Mesendoderm (in vitro differentiated cells): ENCODE data around the gene ATPAF1.
"Not testable (repeated sequence)": the region's sequence is repeated elsewhere in the genome, so short reads cannot be mapped to it uniquely, and the experiment has no call there.

ENCODE experiments used
- DNase-seq: peaks from one replicate; pipeline ENCODE4 v3.0.0; 2013
- H2AK5ac ChIP-seq: 2 replicates; pipeline ENCODE4 v1.6.1; 2013; ENCODE audit warnings: low read length, inconsistent platforms
- H2BK120ac ChIP-seq: 2 replicates; pipeline ENCODE4 v1.6.1; 2013; ENCODE audit warnings: low read depth, mild to moderate bottlenecking, low read length, moderate library complexity, mixed read lengths
- H2BK15ac ChIP-seq: replicated peaks from 2 replicates; pipeline ENCODE4 v1.6.1; 2013; ENCODE audit warnings: low read depth, mild to moderate bottlenecking, moderate library complexity
- H2BK5ac ChIP-seq: 2 replicates; pipeline ENCODE4 v1.6.1; 2013; ENCODE audit warnings: low read length, inconsistent platforms
- H3K18ac ChIP-seq: 2 replicates; pipeline ENCODE4 v1.6.1; 2013; ENCODE audit warnings: mild to moderate bottlenecking, low read length, mixed read lengths
- H3K23ac ChIP-seq: one replicate; pipeline ENCODE4 v1.6.1; 2013; ENCODE audit warnings: low read length
- H3K27ac ChIP-seq: 2 replicates; pipeline ENCODE4 v1.5.1; 2013; ENCODE audit warnings: low read depth, mild to moderate bottlenecking, inconsistent platforms, low read length, moderate library complexity
- H3K27me3 ChIP-seq: 2 replicates; pipeline ENCODE4 v1.6.1; 2013; ENCODE audit warnings: low read length, control low read depth, mild to moderate bottlenecking, inconsistent platforms; ENCODE audit not compliant: insufficient read depth, poor library complexity
- H3K36me3 ChIP-seq: 2 replicates; pipeline ENCODE4 v1.6.1; 2013; ENCODE audit warnings: low read length, inconsistent platforms; ENCODE audit not compliant: control insufficient read depth, insufficient read depth
- H3K4ac ChIP-seq: one replicate; pipeline ENCODE4 v1.6.1; 2013; ENCODE audit warnings: low read depth, mild to moderate bottlenecking, low read length, moderate library complexity
- H3K4me1 ChIP-seq: 2 replicates; pipeline ENCODE4 v1.6.1; 2013; ENCODE audit warnings: low read depth, low read length, inconsistent platforms; ENCODE audit not compliant: control insufficient read depth
- H3K4me2 ChIP-seq: 2 replicates; pipeline ENCODE4 v1.6.1; 2013; ENCODE audit warnings: low read length
- H3K4me3 ChIP-seq: 2 replicates; pipeline ENCODE4 v1.5.1; 2013; ENCODE audit warnings: mild to moderate bottlenecking, low read length
- H3K56ac ChIP-seq: one replicate; pipeline ENCODE4 v1.6.1; 2013; ENCODE audit warnings: low read length
- H3K79me1 ChIP-seq: 2 replicates; pipeline ENCODE4 v1.6.1; 2013; ENCODE audit warnings: low read length, inconsistent platforms
- H3K79me2 ChIP-seq: 2 replicates; pipeline ENCODE4 v1.6.1; 2013; ENCODE audit warnings: mild to moderate bottlenecking, low read length; ENCODE audit not compliant: control insufficient read depth, insufficient read depth
- H3K9ac ChIP-seq: 2 replicates; pipeline ENCODE4 v1.6.1; 2013; ENCODE audit warnings: low read length, inconsistent platforms
- H4K5ac ChIP-seq: one replicate; pipeline ENCODE4 v1.6.1; 2013; ENCODE audit warnings: low read length
- H4K8ac ChIP-seq: one replicate; pipeline ENCODE4 v1.6.1; 2013; ENCODE audit warnings: low read depth, mild to moderate bottlenecking, control low read depth, low read length, moderate library complexity
- WGBS: extraction: QIAGEN DNeasy Blood & Tissue Kit; methylation state at CpG from one replicate; pipeline ENCODE4 v1.1.7; 2013; ENCODE audit warnings: low lambda C conversion rate, missing lambda C conversion rate; ENCODE audit not compliant: insufficient coverage; ENCODE audit errors: extremely low coverage; 5-methylcytosine and 5-hydroxymethylcytosine counted together

ATPAF1 gene

GRCh38 chr1:46659307-46659870 lies 8.8 kb downstream of the ATPAF1 start:
- no peak for DNase-seq
- Histone ChIP-seq H3K27ac (no peak overlapping the region), H4K5ac (no peak overlapping the region), H3K9ac (no peak overlapping the region), H3K36me3 (no peaks in the 10 kb centered on the region), H2AK5ac (no peak overlapping the region), H2BK15ac (no peak overlapping the region), H3K23ac (no peak overlapping the region), H2BK120ac (no peak overlapping the region), H3K79me1 (no peaks in the 10 kb centered on the region), H3K18ac (no peak overlapping the region), H3K27me3 (no peaks in the 10 kb centered on the region), H3K56ac (no peak overlapping the region), H3K79me2 (no peaks in the 10 kb centered on the region), H2BK5ac (no peak overlapping the region), H3K4ac (no peak overlapping the region), H3K4me2 (no peak overlapping the region), H3K4me3 (no peak overlapping the region), H3K4me1 (no peaks in the 10 kb centered on the region), H4K8ac (no peak overlapping the region)
- WGBS = no CpG with 5 or more reads among the region's 2 CpGs

- no peaks in the 10 kb centered on the region for H3K79me2 ChIP-seq
- H2BK120ac ChIP-seq = no peak overlapping the region
- H3K56ac ChIP-seq = no peak overlapping the region
- DNase-seq = no peak
- no peak overlapping the region for H2BK5ac ChIP-seq
- no peak overlapping the region for H3K9ac ChIP-seq
- no peak overlapping the region for H2AK5ac ChIP-seq
- no CpG with 5 or more reads among the region's 1 CpG for WGBS
- H3K18ac ChIP-seq = no peak overlapping the region
- H3K4me3 ChIP-seq = no peak overlapping the region
- no peak overlapping the region for H4K8ac ChIP-seq
- H3K36me3 ChIP-seq = no peaks in the 10 kb centered on the region
- no peaks in the 10 kb centered on the region for H3K79me1 ChIP-seq
- H2BK15ac ChIP-seq = no peak overlapping the region
- H3K27ac ChIP-seq = no peak overlapping the region
- no peaks in the 10 kb centered on the region for H3K4me1 ChIP-seq
- no peak overlapping the region for H3K4ac ChIP-seq
- H4K5ac ChIP-seq = no peak overlapping the region
- H3K27me3 ChIP-seq = no peaks in the 10 kb centered on the region
- H3K23ac ChIP-seq = no peak overlapping the region
- H3K4me2 ChIP-seq = no peak overlapping the region
Measured at GRCh38 chr1:46657775-46658174, 10.4 kb downstream of the ATPAF1 start.

- H3K27me3 ChIP-seq = no peaks in the 10 kb centered on the region
- H4K5ac ChIP-seq = no peak overlapping the region
- no peak overlapping the region for H2BK120ac ChIP-seq
- no peak overlapping the region for H3K4ac ChIP-seq
- no peak overlapping the region for H2BK15ac ChIP-seq
- H3K56ac ChIP-seq = no peak overlapping the region
- no peaks in the 10 kb centered on the region for H3K4me1 ChIP-seq
- no peaks in the 10 kb centered on the region for H3K36me3 ChIP-seq
- no peak overlapping the region for H3K27ac ChIP-seq
- H2BK5ac ChIP-seq = no peak overlapping the region
- no peak overlapping the region for H3K4me2 ChIP-seq
- no peak overlapping the region for H3K4me3 ChIP-seq
- no peak for DNase-seq
- no peak overlapping the region for H3K23ac ChIP-seq
- WGBS = no CpG with 5 or more reads among the region's 2 CpGs
- H3K9ac ChIP-seq = no peak overlapping the region
- no peaks in the 10 kb centered on the region for H3K79me1 ChIP-seq
- no peak overlapping the region for H2AK5ac ChIP-seq
- no peak overlapping the region for H3K18ac ChIP-seq
- H3K79me2 ChIP-seq = no peaks in the 10 kb centered on the region
- H4K8ac ChIP-seq = no peak overlapping the region
Measured at GRCh38 chr1:46656643-46657042, 11.5 kb downstream of the ATPAF1 start.

- Histone ChIP-seq H3K4ac (no peak overlapping the region), H3K79me2 (no peaks in the 10 kb centered on the region), H3K9ac (no peak overlapping the region), H3K18ac (no peak overlapping the region), H2BK15ac (no peak overlapping the region), H3K27ac (no peak overlapping the region), H3K56ac (no peak overlapping the region), H4K8ac (no peak overlapping the region), H3K4me1 (no peaks in the 10 kb centered on the region), H3K4me2 (no peak overlapping the region), H3K27me3 (no peaks in the 10 kb centered on the region), H3K36me3 (no peaks in the 10 kb centered on the region), H3K23ac (no peak overlapping the region), H2BK5ac (no peak overlapping the region), H3K4me3 (no peak overlapping the region), H4K5ac (no peak overlapping the region), H3K79me1 (no peaks in the 10 kb centered on the region), H2AK5ac (no peak overlapping the region), H2BK120ac (no peak overlapping the region)
- DNase-seq = no peak
Measured at GRCh38 chr1:46655848-46656247, 12.3 kb downstream of the ATPAF1 start.

GRCh38 chr1:46654698-46655097 lies 13.5 kb downstream of the ATPAF1 start:
- H3K79me2 ChIP-seq, H2AK5ac ChIP-seq, H4K5ac ChIP-seq, H3K27ac ChIP-seq, DNase-seq, H3K4me1 ChIP-seq, H4K8ac ChIP-seq, H2BK5ac ChIP-seq, H3K79me1 ChIP-seq, H2BK120ac ChIP-seq, H3K4me3 ChIP-seq, H3K36me3 ChIP-seq, H3K4ac ChIP-seq, H3K4me2 ChIP-seq, H3K9ac ChIP-seq, H3K56ac ChIP-seq, H3K23ac ChIP-seq, H3K27me3 ChIP-seq, H3K18ac ChIP-seq, H2BK15ac ChIP-seq: not testable (repeated sequence)
- no CpG with 5 or more reads among the region's 2 CpGs for WGBS

DNA sequence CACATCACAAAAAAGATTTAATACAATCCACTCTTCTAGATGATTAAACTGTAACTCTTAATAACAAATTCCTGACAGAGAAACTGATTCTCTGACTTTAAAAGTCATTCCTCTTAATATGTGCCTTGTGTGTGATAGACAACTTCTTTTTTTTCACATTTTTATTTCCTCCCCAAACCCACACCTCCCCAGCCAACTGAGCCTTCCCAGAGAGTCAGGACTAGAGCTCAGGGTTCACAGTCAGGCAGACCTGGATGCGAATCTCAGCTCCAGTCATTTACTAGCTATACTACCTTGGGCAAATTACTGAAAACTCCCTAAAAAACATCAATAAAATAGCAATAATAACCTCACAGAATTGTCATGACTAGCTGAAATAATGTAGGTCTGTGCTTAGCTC lies 14.2 kb downstream of the ATPAF1 start:
- H3K36me3 ChIP-seq = no peaks in the 10 kb centered on the region
- H3K27ac ChIP-seq = no peak overlapping the region
- WGBS = no CpG with 5 or more reads among the region's 1 CpG

More for the DNA sequence above, 14.2 kb downstream of the ATPAF1 start:
- no peak overlapping the region for H3K4ac ChIP-seq
- H3K79me1 ChIP-seq = no peaks in the 10 kb centered on the region
- H3K18ac ChIP-seq = no peak overlapping the region
- no peak overlapping the region for H3K23ac ChIP-seq
- H2BK15ac ChIP-seq = no peak overlapping the region
- DNase-seq = no peak
- H2BK120ac ChIP-seq = no peak overlapping the region
- H3K79me2 ChIP-seq = no peaks in the 10 kb centered on the region
- no peak overlapping the region for H4K8ac ChIP-seq
- H3K27me3 ChIP-seq = no peaks in the 10 kb centered on the region
- no peak overlapping the region for H3K4me3 ChIP-seq
- no peak overlapping the region for H2BK5ac ChIP-seq
- H2AK5ac ChIP-seq = no peak overlapping the region
- no peak overlapping the region for H3K9ac ChIP-seq
- no peak overlapping the region for H3K4me2 ChIP-seq
- no peak overlapping the region for H3K56ac ChIP-seq
- H3K4me1 ChIP-seq = no peaks in the 10 kb centered on the region
- no peak overlapping the region for H4K5ac ChIP-seq
